Measurements from ENCODE around the gene TCTN1.
"Not testable (repeated sequence)": the region's sequence is repeated elsewhere in the genome, so short reads cannot be mapped to it uniquely, and the experiment has no call there.

The TCTN1 gene

DNA sequence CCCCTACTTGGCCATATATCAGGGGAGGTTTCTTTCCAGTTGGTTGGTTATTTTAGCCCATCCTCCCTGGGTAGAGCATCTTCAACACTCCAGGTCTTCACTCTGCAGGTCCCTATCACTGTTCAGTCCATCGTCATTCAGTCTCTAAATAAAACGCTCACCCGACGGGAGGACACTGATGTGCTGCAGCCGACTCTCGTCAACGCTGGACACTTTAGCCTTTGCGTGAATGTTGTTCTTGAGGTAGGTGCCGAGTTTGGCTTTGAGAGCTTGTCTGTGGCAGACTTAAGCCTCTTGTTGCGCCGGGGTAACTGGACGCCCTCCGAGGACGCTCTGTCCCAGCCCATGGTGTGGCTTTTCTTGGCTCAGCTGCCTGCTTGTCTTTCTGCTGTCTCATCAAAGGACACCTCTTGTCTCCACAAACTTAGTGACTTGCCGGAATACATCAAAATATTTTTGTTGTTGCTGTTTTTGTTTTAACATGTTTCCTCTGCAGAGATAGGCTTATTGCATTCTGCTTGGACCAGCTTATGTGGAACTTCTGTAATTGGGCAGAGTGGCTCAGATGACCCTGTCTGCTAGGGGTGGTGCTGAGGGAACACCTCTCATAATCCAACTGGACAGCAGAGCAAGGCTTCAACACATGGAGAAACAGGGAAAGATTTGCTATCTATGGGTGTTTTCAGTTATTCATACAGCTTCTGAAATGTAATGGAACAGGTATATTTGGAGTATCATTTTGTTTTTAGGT lies 26.5 kb downstream of the TCTN1 start:
- DNase-seq = no peak

DNA sequence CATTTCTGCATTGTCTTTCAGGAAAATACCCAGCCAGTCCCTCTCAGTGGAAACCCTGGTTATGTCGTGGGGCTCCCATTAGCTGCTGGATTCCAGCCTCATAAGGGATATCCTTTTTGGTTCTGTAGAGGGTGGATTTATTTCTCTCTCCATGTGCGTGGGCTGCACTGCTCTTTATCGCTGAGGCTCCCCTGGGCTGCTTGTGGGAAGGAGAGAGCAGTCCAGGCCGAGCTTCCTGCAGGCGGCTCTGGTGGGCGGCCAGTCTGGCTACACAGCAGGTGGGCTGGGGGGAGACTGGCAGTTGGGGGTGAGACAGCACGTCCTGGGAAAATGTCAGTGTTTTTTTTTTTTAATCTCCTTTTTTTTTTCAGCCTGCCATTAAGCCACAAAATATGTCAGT lies 27.6 kb downstream of the TCTN1 start:
- DNase-seq = no peak

DNA sequence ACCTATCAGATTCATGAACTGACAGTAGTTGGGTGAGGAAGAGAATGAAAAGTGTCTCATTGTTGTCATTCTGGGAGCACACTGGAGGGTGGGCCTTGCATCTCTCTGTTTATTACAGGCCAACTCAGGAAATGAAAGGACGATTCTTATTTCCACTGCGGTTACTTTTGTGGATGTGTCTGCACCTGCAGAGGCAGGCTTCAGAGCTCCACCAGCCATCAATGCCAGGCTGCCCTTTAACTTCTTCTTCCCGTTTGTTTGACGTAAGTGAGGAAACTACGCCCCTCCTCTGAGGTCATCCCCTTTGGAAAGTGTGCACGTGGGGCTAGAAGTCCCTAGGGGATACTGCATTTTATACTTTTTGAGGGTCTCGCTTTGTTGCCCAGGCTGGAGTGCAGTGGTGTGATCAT lies 33.7 kb downstream of the TCTN1 start:
- DNase-seq = peak in 1 of 2 donors; percentile 79

DNA sequence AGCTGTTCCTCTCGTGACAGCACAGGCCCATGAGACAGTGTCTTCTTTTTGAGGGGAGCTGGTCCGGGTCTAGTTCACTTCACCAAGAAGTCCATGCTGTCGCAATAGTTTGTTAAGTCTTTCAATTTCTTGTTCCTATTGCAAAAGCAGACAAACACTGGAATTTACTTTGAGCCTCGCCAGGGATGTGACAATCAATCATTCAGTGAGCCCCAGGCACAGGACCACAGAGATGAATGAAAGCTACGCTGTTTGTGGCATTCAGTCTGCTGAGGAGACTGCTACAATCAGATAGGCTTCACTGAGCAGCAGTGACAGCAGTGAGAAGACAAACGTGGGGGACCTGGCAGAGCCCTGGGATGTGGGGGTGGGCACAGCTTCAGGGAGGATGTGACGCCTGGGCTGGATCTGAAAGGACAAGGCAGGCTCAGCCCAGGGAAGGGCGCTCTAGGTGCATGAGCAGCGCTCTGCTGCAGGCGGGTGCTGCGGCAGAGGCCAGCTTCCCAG lies 35.5 kb downstream of the TCTN1 start:
- DNase-seq = no peak

DNA sequence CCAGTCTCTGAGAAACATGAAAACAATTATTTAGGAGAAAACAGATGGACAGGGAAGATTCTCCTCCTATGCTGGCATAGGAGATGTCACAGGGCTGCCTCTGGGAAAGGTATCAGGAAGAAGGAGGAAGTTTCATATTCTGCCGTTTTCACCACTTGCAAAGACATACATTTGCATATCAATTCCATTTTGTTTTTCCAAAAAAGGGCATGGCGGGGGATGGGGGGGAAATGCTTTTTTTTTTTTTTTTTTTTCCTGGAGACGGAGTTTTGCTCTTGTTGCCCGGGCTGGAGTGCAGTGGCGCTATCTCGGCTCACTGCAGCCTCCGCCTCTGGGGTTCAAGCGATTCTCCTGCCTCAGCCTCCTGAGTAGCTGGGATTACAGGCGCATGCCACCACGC lies 40.3 kb downstream of the TCTN1 start:
- not testable (repeated sequence) for DNase-seq

DNA sequence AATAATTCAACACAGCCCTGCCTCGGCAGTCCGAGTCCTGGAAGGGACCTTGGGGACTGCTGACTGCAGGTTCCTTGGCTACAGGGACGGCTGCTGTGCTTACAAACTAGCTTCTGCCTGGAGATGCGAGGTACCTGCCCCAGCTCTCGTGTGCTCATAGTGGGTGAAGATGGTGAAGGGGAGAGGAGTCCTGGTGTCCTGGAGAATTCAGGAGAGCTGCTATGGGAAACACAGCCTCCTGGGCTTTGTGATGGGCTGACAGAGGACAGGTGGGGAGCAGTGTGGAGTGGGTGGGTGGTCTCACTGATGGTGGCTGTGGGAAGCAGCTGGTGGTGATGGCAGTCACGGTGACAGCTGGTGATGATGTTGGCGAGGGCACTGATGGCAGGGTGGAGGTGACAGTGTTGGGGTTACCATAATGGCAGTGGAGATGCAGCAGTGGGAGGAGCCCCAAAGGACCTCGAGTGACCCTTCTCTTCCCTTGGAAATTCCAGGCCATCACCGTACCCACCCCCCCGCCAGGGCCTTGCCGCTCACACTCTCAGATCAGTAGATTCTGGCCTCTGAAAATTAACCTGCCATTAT lies 42.2 kb downstream of the TCTN1 start:
- no peak for DNase-seq

DNA sequence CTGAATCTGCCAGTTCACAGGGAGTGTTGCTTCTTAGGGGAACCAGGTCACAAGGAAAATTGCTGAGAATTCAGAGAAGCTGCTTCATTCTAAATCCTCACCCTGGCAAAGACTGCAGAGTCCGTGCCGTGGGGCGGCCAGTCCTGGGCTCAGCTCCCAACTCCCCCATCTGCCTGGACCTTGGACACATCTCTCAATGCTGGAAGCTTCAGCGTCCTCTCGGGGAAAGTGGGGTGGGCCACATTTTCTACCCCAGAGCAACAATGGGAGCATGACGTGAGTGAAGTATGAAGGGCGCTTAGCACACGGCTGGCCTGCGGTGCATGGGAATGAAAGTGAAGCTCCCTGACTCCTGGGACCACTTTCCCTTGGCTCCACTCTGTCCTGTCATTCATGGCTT lies 43.8 kb downstream of the TCTN1 start:
- DNase-seq = no peak

DNA sequence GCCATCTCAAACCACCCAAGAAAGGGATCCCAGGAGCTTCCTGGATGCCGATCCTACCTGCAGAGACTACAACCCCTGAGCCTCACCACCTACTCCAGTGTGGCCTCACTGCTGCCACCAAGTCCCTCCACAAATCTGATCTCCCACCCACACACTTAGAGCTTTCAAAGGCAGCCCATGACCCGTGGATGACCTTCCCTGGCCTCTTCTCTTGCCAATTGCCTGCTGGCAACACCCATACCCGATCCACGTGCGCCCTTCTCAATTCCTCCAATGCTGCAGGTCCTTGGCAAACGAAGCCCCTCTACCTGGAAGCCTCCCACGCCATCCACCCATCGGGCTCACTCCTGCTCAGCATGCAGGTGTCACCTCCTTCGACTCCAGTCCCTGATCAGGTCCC lies 44.3 kb downstream of the TCTN1 start:
- no peak for DNase-seq

DNA sequence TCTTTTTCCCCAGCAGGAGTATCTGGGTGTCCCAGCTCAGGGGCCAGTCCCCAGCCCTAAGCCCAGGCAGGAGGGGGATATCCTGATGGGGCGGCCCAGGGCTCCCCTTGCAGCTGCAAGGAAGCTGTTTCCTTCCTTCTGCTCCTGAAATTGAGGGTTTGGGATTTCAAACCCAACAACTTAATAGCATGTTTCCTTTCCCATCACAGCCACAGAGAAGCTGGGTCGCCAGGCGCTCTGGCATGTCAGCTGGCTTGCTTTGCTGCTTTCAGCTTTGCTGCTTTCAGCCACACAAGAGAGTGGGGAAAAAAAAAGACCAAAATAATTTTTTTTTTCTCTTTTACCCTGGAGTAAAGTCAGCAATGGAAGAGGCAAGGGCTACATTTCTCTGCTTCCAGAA lies 44.9 kb downstream of the TCTN1 start:
- no peak for DNase-seq

DNA sequence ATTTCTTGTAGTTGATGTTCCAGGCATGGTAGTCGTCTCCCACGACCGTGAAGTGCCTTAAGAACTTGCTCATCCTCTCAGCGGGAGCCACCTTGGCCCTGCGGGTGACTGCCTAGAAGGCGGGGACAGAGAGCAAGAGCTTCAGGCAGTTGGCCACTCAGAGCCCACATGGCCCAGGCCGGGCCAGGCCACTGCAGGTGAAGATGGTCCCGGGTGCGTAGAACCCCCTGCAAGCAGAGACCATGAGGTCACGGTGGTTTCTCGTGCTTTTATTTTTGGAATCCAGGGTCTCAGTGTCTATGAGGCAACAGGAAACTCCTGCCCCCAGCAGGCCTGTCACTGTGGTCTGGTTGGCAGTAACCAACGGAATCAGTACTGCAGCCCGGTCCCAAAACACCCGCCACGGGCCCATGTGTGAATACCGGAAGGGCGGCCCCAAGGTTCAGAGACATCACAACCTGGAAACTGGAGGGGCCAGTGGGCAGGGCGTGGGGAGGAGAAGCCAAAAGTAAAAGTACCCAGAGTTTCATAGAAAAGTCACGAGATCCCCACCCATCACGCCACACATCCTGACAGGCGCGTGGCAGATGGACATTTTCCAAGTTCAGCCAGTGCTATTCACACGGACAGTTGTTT lies 47.5 kb downstream of the TCTN1 start:
- peak; percentile 62 to 79 for DNase-seq

DNA sequence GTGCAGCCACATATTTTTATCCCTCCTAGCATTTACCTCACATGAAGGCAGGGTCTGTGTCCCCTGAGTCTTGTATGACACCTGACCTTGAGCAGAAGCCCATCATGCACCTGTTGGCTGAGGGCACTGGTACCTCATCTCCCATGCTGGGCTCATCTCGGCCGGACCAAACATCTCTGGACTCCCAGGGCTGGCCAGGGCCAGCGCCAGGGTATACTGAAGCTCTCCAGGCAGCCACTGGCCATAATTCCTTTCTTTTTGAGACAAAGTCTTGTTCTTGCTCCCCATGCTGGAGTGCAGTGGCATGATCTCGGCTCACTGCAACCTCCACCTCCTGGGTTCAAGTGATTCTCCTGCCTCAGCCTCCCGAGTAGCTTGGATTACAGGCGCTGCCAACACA lies 53.0 kb downstream of the TCTN1 start:
- no peak for DNase-seq

DNA sequence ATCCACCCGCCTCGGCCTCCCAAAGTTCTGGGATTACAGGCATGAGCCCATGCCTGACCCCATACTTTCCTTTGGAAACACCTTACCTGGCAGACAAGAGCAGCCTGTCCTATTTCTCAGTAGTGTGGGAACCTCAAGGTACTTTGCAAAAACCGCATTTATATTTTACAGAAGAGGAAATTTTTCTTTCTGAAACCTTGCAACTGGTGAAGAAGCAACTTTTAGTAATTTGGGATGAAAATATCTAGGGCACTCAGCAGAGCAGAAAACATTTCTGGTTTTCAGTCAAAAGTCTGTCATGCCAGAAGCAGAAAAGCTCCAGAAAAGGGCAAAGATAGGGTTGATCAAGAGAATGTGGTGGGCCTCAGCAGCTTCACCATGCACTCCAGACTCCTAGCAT lies 53.7 kb downstream of the TCTN1 start:
- no peak for DNase-seq

DNA sequence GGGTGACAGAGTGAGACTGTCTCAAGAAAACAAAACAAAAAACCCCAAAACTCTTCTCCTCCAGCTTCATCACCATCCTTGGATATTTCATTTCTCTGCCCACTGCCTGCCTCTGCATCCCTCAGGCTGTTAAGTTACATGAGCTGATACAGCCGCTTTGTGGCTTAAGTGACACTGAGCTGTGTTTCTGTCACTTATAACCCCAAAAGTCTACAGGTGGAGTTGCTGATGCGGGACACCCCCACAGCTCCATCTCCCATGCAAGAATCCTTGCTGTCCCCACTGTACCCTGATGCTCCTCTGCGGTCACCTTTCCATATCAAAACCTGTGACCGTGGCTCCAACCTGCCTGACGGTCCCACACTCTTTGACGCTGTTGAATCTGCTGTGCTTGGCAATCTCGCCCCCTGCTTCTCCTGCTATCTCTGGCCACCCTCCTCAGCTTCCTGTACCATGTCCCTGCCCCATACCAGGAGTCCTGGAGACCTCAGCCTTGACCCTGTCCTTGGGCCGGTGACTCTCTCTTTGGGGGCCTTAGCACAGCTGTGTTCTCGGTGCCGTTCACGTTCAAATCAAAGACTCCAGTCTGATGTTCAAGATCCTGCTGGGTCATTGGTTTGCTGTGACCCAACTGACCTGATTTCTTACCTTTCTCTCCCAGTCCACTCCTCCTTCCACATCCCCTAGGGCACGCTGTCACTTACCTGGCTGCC lies 54.7 kb downstream of the TCTN1 start:
- no peak for DNase-seq

DNA sequence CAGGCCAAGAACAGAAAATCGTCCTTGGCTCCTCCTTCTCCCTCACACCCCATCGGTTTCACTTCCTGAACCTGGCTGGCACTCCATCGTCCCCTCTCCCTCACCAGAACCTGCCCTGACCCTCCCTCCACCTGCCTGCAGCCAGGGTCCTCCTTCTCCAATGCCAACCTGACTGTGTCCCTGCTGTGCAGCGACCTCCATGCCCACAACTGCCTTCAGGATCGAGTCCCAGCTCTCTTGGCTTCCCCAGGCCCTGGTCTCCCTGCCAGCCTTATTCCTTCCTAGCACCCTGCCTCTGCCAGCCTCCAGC lies 55.2 kb downstream of the TCTN1 start:
- DNase-seq = peak in 1 of 2 donors; percentile 37

DNA sequence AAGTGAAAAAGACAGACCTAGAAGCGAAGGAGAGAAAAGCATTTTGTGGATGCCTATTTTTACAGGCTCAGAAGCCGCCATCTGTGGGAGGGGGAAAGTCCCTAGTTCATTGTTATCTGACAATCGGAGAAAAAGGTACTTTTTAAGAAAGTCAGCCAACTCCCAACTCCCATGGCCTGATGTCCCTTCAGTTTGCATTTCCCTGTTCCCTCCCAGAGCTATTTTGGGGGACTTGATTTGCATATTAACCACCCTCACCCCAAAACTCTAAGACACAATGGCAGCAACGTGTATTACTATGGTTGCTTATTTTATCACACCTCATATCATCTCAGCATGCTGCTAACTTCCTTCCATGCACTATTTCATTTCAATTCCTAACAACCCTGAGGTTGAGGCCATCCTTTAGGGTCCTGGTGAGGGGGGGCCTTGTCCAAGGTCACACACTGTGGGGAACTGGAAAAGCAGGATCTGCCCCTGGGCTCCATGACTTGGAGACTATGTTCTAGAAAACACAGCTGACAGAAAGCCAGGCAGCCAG lies 56.3 kb downstream of the TCTN1 start:
- peak in 1 of 2 donors; percentile 27 for DNase-seq

DNA sequence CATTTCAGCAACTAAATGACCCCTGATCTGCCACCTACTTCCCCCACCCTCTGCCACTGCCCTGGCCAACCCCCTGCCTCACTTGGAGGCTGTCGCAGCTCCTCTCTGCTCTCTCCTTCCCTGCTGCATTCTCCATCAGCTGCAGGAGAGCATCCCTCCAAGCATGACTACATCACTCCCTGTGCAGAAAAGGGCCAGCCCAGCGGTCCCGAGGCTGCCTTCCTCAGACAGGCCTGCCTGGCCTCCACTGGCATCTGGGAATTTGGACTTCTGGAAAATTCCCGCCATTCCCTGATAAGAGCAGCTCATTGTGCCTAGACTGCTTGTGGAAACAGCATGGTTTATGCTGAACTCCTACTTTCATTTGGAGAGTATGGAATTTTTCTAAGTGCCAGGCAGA lies 62.2 kb downstream of the TCTN1 start:
- DNase-seq = no peak

DNA sequence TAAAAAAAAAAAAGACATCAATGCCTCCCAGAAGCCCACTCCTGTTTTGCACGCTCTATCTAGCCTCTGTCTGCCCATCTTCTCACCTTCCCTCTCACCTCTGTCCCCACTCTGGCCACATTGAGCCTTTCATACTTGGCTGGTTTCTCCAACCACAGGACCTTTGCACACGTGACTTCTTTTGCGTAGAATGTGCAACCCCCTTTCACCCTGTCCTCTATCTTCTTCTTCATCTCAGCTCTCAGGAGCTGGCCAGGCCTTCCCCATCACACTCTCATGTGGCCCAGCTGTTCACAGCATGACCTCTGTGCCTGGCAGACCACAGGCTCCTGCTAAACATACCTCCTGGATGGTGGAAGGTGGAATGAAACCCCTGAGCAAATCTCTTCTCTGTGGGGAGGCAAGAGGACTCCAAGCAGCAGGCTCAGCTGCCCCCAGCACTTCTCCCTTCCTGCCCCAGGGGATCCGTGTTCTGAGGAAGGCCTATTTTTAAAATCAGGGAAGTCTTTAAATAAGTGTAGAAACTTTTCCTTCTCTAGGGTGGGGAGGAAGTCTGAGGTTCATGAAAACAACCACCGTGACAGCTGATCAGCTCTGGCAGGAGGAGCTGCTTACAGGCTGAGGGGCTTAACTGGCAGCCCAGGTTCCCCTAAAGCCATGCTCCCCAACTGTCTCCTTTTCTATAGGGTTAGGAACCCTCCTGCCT lies 63.4 kb downstream of the TCTN1 start:
- DNase-seq = peak in 1 of 2 donors; percentile 48

DNA sequence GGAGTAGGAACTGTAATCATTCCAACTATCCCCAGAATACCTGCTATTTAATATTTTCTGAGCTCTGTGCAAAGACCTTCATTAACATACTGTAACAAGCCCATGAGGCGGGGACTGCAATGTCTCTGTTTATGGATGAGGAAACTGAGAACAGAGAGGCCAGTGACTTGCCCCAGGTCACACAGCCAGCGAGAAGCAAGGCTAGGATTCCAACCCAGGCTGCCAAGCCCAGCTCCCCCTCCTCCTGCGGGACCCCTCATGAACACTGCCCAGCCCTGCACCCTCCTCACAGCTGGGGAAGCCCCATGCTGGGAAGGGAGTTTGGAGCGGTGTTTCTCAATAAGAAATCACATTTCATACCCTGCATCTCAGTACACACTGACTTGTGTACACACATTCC lies 64.1 kb downstream of the TCTN1 start:
- DNase-seq = no peak

DNA sequence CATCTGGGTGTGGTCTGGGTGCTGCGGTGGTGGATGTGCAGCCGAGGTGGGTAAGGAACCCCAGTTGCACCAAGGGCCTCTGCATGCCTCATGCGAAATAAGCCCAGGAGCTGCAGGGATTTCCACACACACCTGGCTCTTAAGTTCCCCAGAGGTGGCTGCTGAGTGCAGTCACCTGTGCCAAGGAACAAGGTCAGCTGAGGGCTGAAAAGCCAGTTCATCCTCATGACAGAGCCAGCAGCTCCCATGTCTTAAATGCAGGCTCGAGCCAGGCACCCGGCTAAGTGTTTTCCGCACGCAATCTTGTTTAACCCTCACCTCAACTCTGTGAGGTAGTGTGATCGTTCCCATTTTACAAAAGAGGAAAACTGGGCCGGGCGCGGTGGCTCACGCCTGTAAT lies 65.3 kb downstream of the TCTN1 start:
- DNase-seq = no peak

DNA sequence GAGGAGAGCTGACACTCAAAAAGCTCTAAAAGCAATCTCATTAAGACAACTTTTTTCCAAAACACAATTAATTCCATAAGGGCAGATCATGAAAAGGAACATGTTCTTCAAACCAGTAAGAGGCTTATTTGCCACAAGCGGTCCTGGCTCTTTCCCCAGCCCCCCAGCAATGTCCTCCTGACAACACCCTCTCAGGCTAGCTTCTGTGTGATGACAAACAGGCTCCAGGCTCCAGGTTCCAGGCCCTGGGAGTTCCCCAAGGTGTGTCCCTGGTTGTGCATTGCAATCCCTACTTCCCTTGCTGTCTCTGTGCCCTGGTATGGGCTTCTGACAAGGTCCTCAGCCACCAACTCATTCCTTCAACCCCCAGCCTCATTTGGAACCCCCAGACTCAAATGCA lies 66.1 kb downstream of the TCTN1 start:
- no peak for DNase-seq

DNA sequence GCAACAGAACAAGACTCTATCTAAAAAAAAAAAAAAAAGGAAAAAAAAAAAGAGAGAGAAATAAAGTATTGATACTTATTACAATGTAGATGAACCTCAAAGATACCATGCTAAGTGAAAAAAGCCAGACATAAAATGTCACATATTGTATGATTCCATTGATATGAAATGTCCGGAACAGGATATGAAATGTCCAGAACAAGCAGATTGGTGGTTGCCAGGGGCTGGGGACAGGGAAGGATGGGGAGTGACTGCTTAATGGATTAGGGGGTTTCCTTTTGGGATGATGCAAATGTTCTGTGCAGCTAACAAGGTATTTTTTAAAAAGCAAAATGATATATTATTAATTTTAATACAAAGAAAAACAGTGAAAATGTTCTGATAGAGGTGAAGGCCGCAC lies 70.0 kb downstream of the TCTN1 start:
- DNase-seq = no peak

DNA sequence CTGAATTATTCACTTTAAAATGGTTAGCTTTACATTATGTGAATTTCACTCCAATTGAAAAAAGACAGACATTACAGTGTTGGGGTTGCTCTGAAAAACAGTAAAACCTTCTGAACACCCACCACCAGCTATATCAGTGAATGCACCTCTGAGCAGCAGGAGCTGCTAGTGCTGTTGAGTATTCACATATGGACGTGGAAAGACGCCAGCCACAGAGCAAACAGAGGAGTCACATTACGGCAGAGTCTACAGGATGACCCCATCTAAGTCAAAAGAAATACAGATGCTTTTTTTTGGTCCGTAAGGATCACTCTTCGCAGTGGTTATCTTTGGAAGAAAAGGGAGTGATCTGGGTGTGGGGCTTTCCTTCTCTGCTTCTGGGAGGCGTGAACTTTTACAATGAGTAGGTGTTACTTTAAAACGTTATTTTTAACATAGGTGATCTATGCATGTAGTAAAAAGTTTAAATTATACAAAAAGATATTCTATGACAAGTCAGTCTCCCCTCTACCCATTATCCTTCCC lies 70.4 kb downstream of the TCTN1 start:
- DNase-seq = no peak

Measured in CD4-positive, alpha-beta T cell treated with Interleukin-4 for 1 hour (primary cell).